ENCODE measurements around the gene CRIP1.

The CRIP1 gene

GRCh38 chr14:105503935-105504692 lies 17.4 kb downstream of the CRIP1 start:
- Histone ChIP-seq H3K27me3 (replicated peaks in 2 of 5; ENCODE audit: control insufficient read depth in 4 of 5, insufficient read depth in 5 of 5, low read length in 4 of 5) (peaks cover 0 to 22% (median 6%) of the 10 kb centered on the region in 5 experiments), H3K9me3 (ENCODE audit: control extremely low read depth in 1 of 5, control insufficient read depth in 4 of 5, insufficient read depth in 2 of 5, low read depth in 1 of 5, low read length in 4 of 5) (no peaks in the 10 kb centered on the region), H3K27ac (ENCODE audit: insufficient read depth in 1 of 2, low read depth in 1 of 2, low read length in 2 of 2, poor library complexity in 1 of 2, severe bottlenecking in 2 of 2) (no peak overlapping the region), H3K4me3 (ENCODE audit: control insufficient read depth in 1 of 7, extremely low read depth in 1 of 7, insufficient read depth in 4 of 7, low read depth in 2 of 7, low read length in 6 of 7) (no peak overlapping the region), H3K4me1 (ENCODE audit: control extremely low read depth in 1 of 4, control insufficient read depth in 4 of 4, insufficient read depth in 4 of 4, low read length in 3 of 4) (peaks cover 0 to 11% (median 5%) of the 10 kb centered on the region in 4 experiments), H3K36me3 (ENCODE audit: control insufficient read depth in 4 of 4, insufficient read depth in 4 of 4, low read length in 3 of 4) (peaks cover 0 to 2% (median 0%) of the 10 kb centered on the region in 4 experiments)
- DNase-seq = no peak
- 82% methylated on average over 21 of the region's 29 CpGs for WGBS (ENCODE audit: insufficient coverage)
- ChIA-PET POLR2A (no interaction called here), CTCF (no interaction called here)

- no peak overlapping the region for H3K27ac ChIP-seq (ENCODE audit: insufficient read depth in 1 of 2, low read depth in 1 of 2, low read length in 2 of 2, poor library complexity in 1 of 2, severe bottlenecking in 2 of 2)
- H3K4me1 ChIP-seq (ENCODE audit: control extremely low read depth in 1 of 4, control insufficient read depth in 4 of 4, insufficient read depth in 4 of 4, low read length in 3 of 4) = peaks cover 0 to 11% (median 5%) of the 10 kb centered on the region in 4 experiments
- H3K4me3 ChIP-seq (ENCODE audit: control insufficient read depth in 1 of 7, extremely low read depth in 1 of 7, insufficient read depth in 4 of 7, low read depth in 2 of 7, low read length in 6 of 7) = no peak overlapping the region
- no peaks in the 10 kb centered on the region for H3K9me3 ChIP-seq (ENCODE audit: control extremely low read depth in 1 of 5, control insufficient read depth in 4 of 5, insufficient read depth in 2 of 5, low read depth in 1 of 5, low read length in 4 of 5)
- no peak for DNase-seq
- POLR2A ChIA-PET = no interaction called here
- WGBS (ENCODE audit: insufficient coverage) = 94% methylated on average over 15 of the region's 16 CpGs
- CTCF ChIA-PET = no interaction called here
- H3K36me3 ChIP-seq (ENCODE audit: control insufficient read depth in 4 of 4, insufficient read depth in 4 of 4, low read length in 3 of 4) = no peaks in the 10 kb centered on the region
- H3K27me3 ChIP-seq (replicated peaks in 2 of 5; ENCODE audit: control insufficient read depth in 4 of 5, insufficient read depth in 5 of 5, low read length in 4 of 5) = peaks cover 0 to 24% (median 6%) of the 10 kb centered on the region in 5 experiments
Measured at GRCh38 chr14:105505101-105505500, 18.4 kb downstream of the CRIP1 start.

GRCh38 chr14:105507247-105507646 lies 20.6 kb downstream of the CRIP1 start:
- no peak for DNase-seq
- H3K27me3 ChIP-seq (replicated peaks in 2 of 5; ENCODE audit: control insufficient read depth in 4 of 5, insufficient read depth in 5 of 5, low read length in 4 of 5) = peaks cover 0 to 32% (median 11%) of the 10 kb centered on the region in 5 experiments
- no peaks in the 10 kb centered on the region for H3K36me3 ChIP-seq (ENCODE audit: control insufficient read depth in 4 of 4, insufficient read depth in 4 of 4, low read length in 3 of 4)
- peaks cover 0 to 11% (median 5%) of the 10 kb centered on the region in 4 experiments for H3K4me1 ChIP-seq (ENCODE audit: control extremely low read depth in 1 of 4, control insufficient read depth in 4 of 4, insufficient read depth in 4 of 4, low read length in 3 of 4)
- no peaks in the 10 kb centered on the region for H3K9me3 ChIP-seq (ENCODE audit: control extremely low read depth in 1 of 5, control insufficient read depth in 4 of 5, insufficient read depth in 2 of 5, low read depth in 1 of 5, low read length in 4 of 5)
- H3K4me3 ChIP-seq (ENCODE audit: control insufficient read depth in 1 of 7, extremely low read depth in 1 of 7, insufficient read depth in 4 of 7, low read depth in 2 of 7, low read length in 6 of 7) = no peak overlapping the region
- ChIA-PET POLR2A (no interaction called here), CTCF (interaction anchor here (0.6 to 0.7 kb wide), 2 partner anchors 25 to 443 kb away, joined by 3 to 5 read pairs; no protein-coding TSS in a partner anchor)
- 24% methylated on average over 11 of the region's 17 CpGs for WGBS (ENCODE audit: insufficient coverage)
- no peak overlapping the region for H3K27ac ChIP-seq (ENCODE audit: insufficient read depth in 1 of 2, low read depth in 1 of 2, low read length in 2 of 2, poor library complexity in 1 of 2, severe bottlenecking in 2 of 2)

- CTCF ChIA-PET = no interaction called here
- H3K9me3 ChIP-seq (ENCODE audit: control extremely low read depth in 1 of 5, control insufficient read depth in 4 of 5, insufficient read depth in 2 of 5, low read depth in 1 of 5, low read length in 4 of 5) = no peaks in the 10 kb centered on the region
- POLR2A ChIA-PET = no interaction called here
- no peak overlapping the region for H3K27ac ChIP-seq (ENCODE audit: insufficient read depth in 1 of 2, low read depth in 1 of 2, low read length in 2 of 2, poor library complexity in 1 of 2, severe bottlenecking in 2 of 2)
- DNase-seq = no peak
- WGBS (ENCODE audit: insufficient coverage) = 86% methylated on average over 15 of the region's 16 CpGs
- H3K4me3 ChIP-seq (ENCODE audit: control insufficient read depth in 1 of 7, extremely low read depth in 1 of 7, insufficient read depth in 4 of 7, low read depth in 2 of 7, low read length in 6 of 7) = no peak overlapping the region
- no peaks in the 10 kb centered on the region for H3K36me3 ChIP-seq (ENCODE audit: control insufficient read depth in 4 of 4, insufficient read depth in 4 of 4, low read length in 3 of 4)
- H3K4me1 ChIP-seq (ENCODE audit: control extremely low read depth in 1 of 4, control insufficient read depth in 4 of 4, insufficient read depth in 4 of 4, low read length in 3 of 4) = peaks cover 0 to 11% (median 5%) of the 10 kb centered on the region in 4 experiments
- H3K27me3 ChIP-seq (replicated peaks in 2 of 5; ENCODE audit: control insufficient read depth in 4 of 5, insufficient read depth in 5 of 5, low read length in 4 of 5) = peaks cover 0 to 35% (median 13%) of the 10 kb centered on the region in 5 experiments
Measured at GRCh38 chr14:105508069-105508468, 21.4 kb downstream of the CRIP1 start.

- POLR2A ChIA-PET = no interaction called here
- H3K36me3 ChIP-seq (ENCODE audit: control insufficient read depth in 4 of 4, insufficient read depth in 4 of 4, low read length in 3 of 4) = no peaks in the 10 kb centered on the region
- 92% methylated on average over 11 of the region's 12 CpGs for WGBS (ENCODE audit: insufficient coverage)
- CTCF ChIA-PET = no interaction called here
- H3K27me3 ChIP-seq (replicated peaks in 2 of 5; ENCODE audit: control insufficient read depth in 4 of 5, insufficient read depth in 5 of 5, low read length in 4 of 5) = peaks cover 0 to 35% (median 13%) of the 10 kb centered on the region in 5 experiments
- no peak overlapping the region for H3K27ac ChIP-seq (ENCODE audit: insufficient read depth in 1 of 2, low read depth in 1 of 2, low read length in 2 of 2, poor library complexity in 1 of 2, severe bottlenecking in 2 of 2)
- no peak overlapping the region for H3K4me3 ChIP-seq (ENCODE audit: control insufficient read depth in 1 of 7, extremely low read depth in 1 of 7, insufficient read depth in 4 of 7, low read depth in 2 of 7, low read length in 6 of 7)
- DNase-seq = no peak
- peaks cover 0 to 11% (median 5%) of the 10 kb centered on the region in 4 experiments for H3K4me1 ChIP-seq (ENCODE audit: control extremely low read depth in 1 of 4, control insufficient read depth in 4 of 4, insufficient read depth in 4 of 4, low read length in 3 of 4)
- H3K9me3 ChIP-seq (ENCODE audit: control extremely low read depth in 1 of 5, control insufficient read depth in 4 of 5, insufficient read depth in 2 of 5, low read depth in 1 of 5, low read length in 4 of 5) = no peaks in the 10 kb centered on the region
Measured at GRCh38 chr14:105508601-105509000, 21.9 kb downstream of the CRIP1 start.

- Histone ChIP-seq H3K27ac (ENCODE audit: insufficient read depth in 1 of 2, low read depth in 1 of 2, low read length in 2 of 2, poor library complexity in 1 of 2, severe bottlenecking in 2 of 2) (no peak overlapping the region), H3K9me3 (ENCODE audit: control extremely low read depth in 1 of 5, control insufficient read depth in 4 of 5, insufficient read depth in 2 of 5, low read depth in 1 of 5, low read length in 4 of 5) (peaks cover 0 to 10% (median 4%) of the 10 kb centered on the region in 5 experiments), H3K4me1 (ENCODE audit: control extremely low read depth in 1 of 4, control insufficient read depth in 4 of 4, insufficient read depth in 4 of 4, low read length in 3 of 4) (no peaks in the 10 kb centered on the region), H3K4me3 (ENCODE audit: control insufficient read depth in 1 of 7, extremely low read depth in 1 of 7, insufficient read depth in 4 of 7, low read depth in 2 of 7, low read length in 6 of 7) (no peak overlapping the region), H3K27me3 (replicated peaks in 2 of 5; ENCODE audit: control insufficient read depth in 4 of 5, insufficient read depth in 5 of 5, low read length in 4 of 5) (peaks cover 0 to 23% (median 5%) of the 10 kb centered on the region in 5 experiments), H3K36me3 (ENCODE audit: control insufficient read depth in 4 of 4, insufficient read depth in 4 of 4, low read length in 3 of 4) (no peaks in the 10 kb centered on the region)
- ChIA-PET POLR2A (no interaction called here), CTCF (no interaction called here)
- no peak for DNase-seq
- 70% methylated on average over 5 of the region's 5 CpGs for WGBS (ENCODE audit: insufficient coverage)
Measured at GRCh38 chr14:105517096-105517495, 30.4 kb downstream of the CRIP1 start.

GRCh38 chr14:105519946-105520698 lies 33.4 kb downstream of the CRIP1 start:
- H3K4me3 ChIP-seq (ENCODE audit: control insufficient read depth in 1 of 7, extremely low read depth in 1 of 7, insufficient read depth in 4 of 7, low read depth in 2 of 7, low read length in 6 of 7) = no peak overlapping the region
- peaks cover 0 to 25% (median 3%) of the 10 kb centered on the region in 5 experiments for H3K27me3 ChIP-seq (replicated peaks in 2 of 5; ENCODE audit: control insufficient read depth in 4 of 5, insufficient read depth in 5 of 5, low read length in 4 of 5)
- no peak overlapping the region for H3K27ac ChIP-seq (ENCODE audit: insufficient read depth in 1 of 2, low read depth in 1 of 2, low read length in 2 of 2, poor library complexity in 1 of 2, severe bottlenecking in 2 of 2)
- CTCF ChIA-PET = no interaction called here
- no peaks in the 10 kb centered on the region for H3K4me1 ChIP-seq (ENCODE audit: control extremely low read depth in 1 of 4, control insufficient read depth in 4 of 4, insufficient read depth in 4 of 4, low read length in 3 of 4)
- peaks cover 0 to 10% (median 2%) of the 10 kb centered on the region in 5 experiments for H3K9me3 ChIP-seq (ENCODE audit: control extremely low read depth in 1 of 5, control insufficient read depth in 4 of 5, insufficient read depth in 2 of 5, low read depth in 1 of 5, low read length in 4 of 5)
- DNase-seq = no peak
- WGBS (ENCODE audit: insufficient coverage) = 78% methylated on average over 8 of the region's 14 CpGs
- POLR2A ChIA-PET = no interaction called here
- no peaks in the 10 kb centered on the region for H3K36me3 ChIP-seq (ENCODE audit: control insufficient read depth in 4 of 4, insufficient read depth in 4 of 4, low read length in 3 of 4)
